Adrenal gland (tissue), 12 donors: ENCODE measurements around the gene SNX30. TPM values are rescaled to one million over a fixed set of nuclear protein-coding genes. Genes with fewer than 3 reads are reported as not detected.
A peak's percentile ranks its signal among the peaks of the same experiment; 100 is the strongest.

Experiments used
- DNase-seq, 7 donors: peaks; one replicate each; pipeline ENCODE4 v3.0.0-alpha.2; 2019 to 2020
- H3K27ac ChIP-seq, 5 donors: fragments of 200-600 bp; sonication (generic) in 4 of 5; 1 replicate in 3 of 5; 2 replicates in 2 of 5; pipeline versions ENCODE4 v1.5.1 to v1.8.0; 2016 to 2020; ENCODE audit warnings: mild to moderate bottlenecking in 1 of 5
- H3K27me3 ChIP-seq: fragments of 200-600 bp; 2 replicates; pipeline ENCODE4 v1.8.0; 2021
- H3K36me3 ChIP-seq, 2 donors: fragments of 200-600 bp; replicated peaks in 1 of 2; 1 replicate in 1 of 2; 2 replicates in 1 of 2; pipeline versions ENCODE4 v1.5.1 to v1.8.0; 2018 to 2022
- H3K4me1 ChIP-seq, 2 donors: fragments of 200-600 bp; replicated peaks in 1 of 2; 1 replicate in 1 of 2; 2 replicates in 1 of 2; pipeline versions ENCODE4 v1.5.1 to v1.8.0; 2018 to 2021
- H3K4me3 ChIP-seq, 4 donors: fragments of 200-600 bp; sonication (generic) in 3 of 4; one replicate each; pipeline ENCODE4 v1.5.1; 2016 to 2018
- H3K9me3 ChIP-seq, 3 donors: fragments of 200-600 bp; sonication (generic) in 1 of 3; replicated peaks in 1 of 3; 1 replicate in 2 of 3; 2 replicates in 1 of 3; pipeline versions ENCODE4 v1.5.1 to v1.8.0; 2016 to 2021
- CTCF ChIP-seq, 6 experiments: fragments of 450-650 bp in 4 of 6; fragments of 200-600 bp in 2 of 6; sonication (generic) in 1 of 6; IDR thresholded peaks; 1 replicate in 5 of 6; 2 replicates in 1 of 6; pipeline versions ENCODE4 v1.5.1 to v1.8.0; 2016 to 2021; ENCODE audit warnings: antibody characterized with exemption in 6 of 6, mild to moderate bottlenecking in 2 of 6, moderate library complexity in 1 of 6
- POLR2A ChIP-seq, 2 donors: fragments of 450-650 bp; IDR thresholded peaks; one replicate each; pipeline ENCODE4 v1.6.1; 2017; ENCODE audit warnings: antibody characterized with exemption in 2 of 2, mild to moderate bottlenecking in 2 of 2, moderate library complexity in 1 of 2
- WGBS, 4 donors: extraction: QIAGEN DNeasy Blood & Tissue Kit in 2 of 4; methylation state at CpG; one replicate each; pipeline versions ENCODE4 v1.1.5 to v1.1.7; 2013 to 2017; 5-methylcytosine and 5-hydroxymethylcytosine counted together
- intact Hi-C, 2 donors: fragments of 100-400 bp; cut with DNase I; formaldehyde crosslinking; loops; one replicate each; pipeline versions ENCODE4 v1.14.1 to v1.15.0; 2022 to 2023
- polyA plus RNA-seq, 3 donors: library from polyadenylated mRNA; stranded (reverse); fragments of 200-250 nt in 2 of 3; fragments of 350-450 nt in 1 of 3; fragmentation: Illumina TruSeq in 1 of 3; extraction: RNeasy Lipid Tissue Mini Kit (QIAGEN cat#74804) in 1 of 3; gene quantifications; one replicate each; pipeline ENCODE4 v1.2.3, GENCODE V29; 2013 to 2014
- total RNA-seq, 9 donors: library from RNA; depleted of rRNA in 4 of 9; stranded (reverse); fragments of >200 nt in 4 of 9; fragments of 120-200 nt in 1 of 9; fragmentation: NEBNext Ultra II Directional in 1 of 9; extraction: Animal tissue kit (Norgen Biotek cat#: 25700) in 1 of 9; gene quantifications; one replicate each; pipeline versions ENCODE4 v1.1.0 to v1.2.4, GENCODE V29; 2013 to 2023
- donor health status: healthy with polysubstance abuse.
- donor health status: Bipolar disorder and iron deficiency.
- donor health status: DM: yes; HTN: yes; CAD: no.
- donor health status: DM: no; HTN: no; CAD: no.
- donor health status: DM: no; HTN: no; CAD: no.
- donor health status: DM: yes; HTN: yes; CAD: no.

The SNX30 gene
- total and polyA plus RNA-seq, 12 donors = 0.84 to 12.3 (median 8.8) TPM

GRCh38 chr9:112792670-112793069 lies 42.1 kb downstream of the SNX30 start:
- 98 to 100% (median 100%) methylated on average over 1 of the region's 1 CpG for whole genome bisulfite sequencing, 4 donors
- H3K4me1 ChIP-seq = peaks cover 0 to 12% of the 10 kb centered on the region in 2 donors
- H3K27me3 ChIP-seq = no peaks in the 10 kb centered on the region
- TF ChIP-seq CTCF (IDR thresholded peaks at IDR 0.05) = no peak
- TF ChIP-seq POLR2A (IDR thresholded peaks at IDR 0.05) = no peak
- no peak overlapping the region for H3K27ac ChIP-seq
- H3K36me3 ChIP-seq = no peaks in the 10 kb centered on the region
- H3K9me3 ChIP-seq = no peaks in the 10 kb centered on the region
- H3K4me3 ChIP-seq = no peak overlapping the region
- DNase-seq = no peak
- intact Hi-C loops = no loop called here

DNA sequence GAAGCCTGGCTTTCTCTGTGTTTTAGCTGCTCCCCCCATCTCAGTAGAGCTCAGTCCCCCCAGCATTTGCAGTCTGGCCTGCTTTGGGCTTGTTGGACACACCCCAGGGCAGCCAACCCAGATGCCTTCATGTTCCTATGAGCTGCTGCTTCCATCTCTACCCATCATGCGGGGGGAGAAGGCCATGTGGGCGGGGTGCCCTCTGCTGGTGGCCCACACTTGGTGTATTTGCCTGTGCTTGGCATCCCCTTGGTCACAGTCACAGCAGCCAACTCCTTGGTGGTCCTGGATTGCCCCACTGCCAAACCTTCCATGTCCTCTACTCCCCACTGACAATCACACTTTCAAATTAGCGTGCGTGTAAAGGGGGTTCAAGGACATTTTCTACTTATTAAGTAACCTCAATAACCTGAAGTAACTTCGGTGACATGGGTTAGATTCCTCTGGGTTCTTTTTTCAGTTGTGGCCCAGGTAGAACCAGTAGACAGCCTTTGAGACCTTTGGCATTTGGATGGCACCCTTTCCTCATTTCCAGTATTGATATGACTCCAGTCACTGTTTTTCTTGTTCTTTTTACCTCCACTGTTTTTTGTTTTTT lies 42.8 kb downstream of the SNX30 start:
- 50 to 68% (median 63%) methylated on average over 4 to 5 of the region's 5 CpGs for WGBS, 4 donors
- intact Hi-C loops = no loop called here

GRCh38 chr9:112794731-112795130 lies 44.2 kb downstream of the SNX30 start:
- no peaks in the 10 kb centered on the region for H3K36me3 ChIP-seq
- TF ChIP-seq POLR2A (IDR thresholded peaks at IDR 0.05) = no peak
- TF ChIP-seq CTCF (IDR thresholded peaks at IDR 0.05) = no peak
- H3K27ac ChIP-seq = no peak overlapping the region
- H3K4me1 ChIP-seq = peaks cover 0 to 9% of the 10 kb centered on the region in 2 donors
- DNase-seq = no peak
- intact Hi-C loops = no loop called here
- H3K4me3 ChIP-seq = no peak overlapping the region
- H3K27me3 ChIP-seq = no peaks in the 10 kb centered on the region
- no peaks in the 10 kb centered on the region for H3K9me3 ChIP-seq

More for the DNA sequence above, 42.8 kb downstream of the SNX30 start:
- peak; percentile 64 to 83 (median 73) for DNase-seq
- Histone ChIP-seq H3K4me1 (peaks cover 0 to 12% of the 10 kb centered on the region in 2 donors), H3K9me3 (no peaks in the 10 kb centered on the region), H3K27me3 (no peaks in the 10 kb centered on the region), H3K4me3 (no peak overlapping the region), H3K27ac (no peak overlapping the region), H3K36me3 (no peaks in the 10 kb centered on the region)
- peak; percentile 39 to 73 (median 57) for TF ChIP-seq CTCF (IDR thresholded peaks at IDR 0.05)
- no peak for TF ChIP-seq POLR2A (IDR thresholded peaks at IDR 0.05)

DNA sequence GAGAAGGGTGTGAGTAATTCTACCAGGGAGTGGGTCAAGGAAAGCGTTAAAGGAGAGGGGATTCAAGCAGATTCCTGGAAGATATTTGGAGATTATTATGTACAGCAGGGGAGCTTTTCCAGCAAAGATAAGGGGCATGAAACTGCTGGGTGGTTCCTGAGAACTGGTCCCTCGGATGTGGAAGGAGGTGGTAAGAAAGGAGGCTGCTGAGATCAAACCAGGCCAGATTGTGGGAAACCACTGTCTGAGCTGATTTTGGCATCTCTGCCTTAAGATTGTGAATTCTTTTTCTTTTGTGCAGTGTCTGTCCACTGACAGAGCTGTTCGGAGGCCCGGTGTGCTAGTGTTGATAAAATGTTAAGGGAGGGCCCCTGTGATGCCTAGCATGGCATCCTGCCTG lies 45.4 kb downstream of the SNX30 start:
- H3K27me3 ChIP-seq = no peaks in the 10 kb centered on the region
- no peaks in the 10 kb centered on the region for H3K36me3 ChIP-seq
- H3K9me3 ChIP-seq = no peaks in the 10 kb centered on the region
- H3K4me1 ChIP-seq = no peaks in the 10 kb centered on the region
- 53 to 61% (median 58%) methylated on average over 4 of the region's 4 CpGs for WGBS, 4 donors
- no peak for TF ChIP-seq CTCF (IDR thresholded peaks at IDR 0.05)
- no peak for TF ChIP-seq POLR2A (IDR thresholded peaks at IDR 0.05)
- H3K4me3 ChIP-seq = no peak overlapping the region
- intact Hi-C loops = no loop called here
- no peak overlapping the region for H3K27ac ChIP-seq
- no peak for DNase-seq
